ENCODE results near the gene SH3BP4.

DNA sequence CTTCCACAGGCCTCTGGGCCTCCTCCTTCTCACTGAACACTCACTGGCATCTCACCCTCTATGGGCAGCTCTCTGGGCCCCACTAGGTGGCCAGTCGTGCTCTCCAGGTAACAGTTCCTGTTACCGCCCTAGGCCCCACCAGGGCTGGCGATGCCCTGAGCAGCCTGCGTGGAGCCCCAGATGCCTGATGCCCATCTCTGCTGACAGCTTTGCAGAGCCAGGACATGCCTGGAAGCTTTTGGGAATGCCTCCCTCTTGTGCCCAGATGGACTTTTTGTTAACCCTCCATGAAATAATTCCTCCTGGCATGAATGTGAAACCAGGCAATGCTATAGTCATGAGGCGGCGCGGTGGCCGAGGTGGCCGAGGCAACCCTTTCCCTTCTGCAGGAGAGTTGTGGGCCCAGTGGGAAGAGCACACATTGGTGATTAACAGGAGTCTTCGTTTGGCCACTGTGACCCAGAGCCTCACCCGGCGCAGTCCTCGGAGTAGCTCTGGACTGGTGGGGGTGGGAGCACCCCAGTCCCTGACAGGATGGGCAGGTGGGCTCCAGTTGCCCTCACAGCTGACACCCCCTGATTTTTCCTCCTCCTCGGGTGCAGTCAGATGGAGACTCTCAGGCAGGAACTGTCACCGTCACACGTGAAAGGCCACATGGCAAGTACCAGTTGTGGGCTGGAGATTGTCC, 80.0 kb downstream of the SH3BP4 start:
- TF ChIP-seq POLR2A (IDR thresholded peaks at IDR 0.05): no peak
- TF ChIP-seq CTCF (IDR thresholded peaks at IDR 0.05): no peak

All from uterus (tissue), 2 donors.